Progenitor cell of endocrine pancreas (in vitro differentiated cells): ENCODE measurements around the gene MRTFA. TPM values are rescaled to one million over a fixed set of nuclear protein-coding genes. Genes with fewer than 3 reads are reported as not detected.
A peak's percentile ranks its signal among the peaks of the same experiment; 100 is the strongest.

ENCODE experiments used
- DNase-seq: peaks from one replicate; pipeline ENCODE4 v3.0.0; 2021; ENCODE audit warnings: low spot score; ENCODE audit not compliant: unreplicated experiment
- H3K27ac Mint-ChIP-seq: 2 replicates; pipeline ENCODE4 v1.8.0; 2021; ENCODE audit warnings: mild to moderate bottlenecking, moderate library complexity, mixed read lengths
- H3K27me3 Mint-ChIP-seq: 2 replicates; pipeline ENCODE4 v1.8.0; 2021; ENCODE audit warnings: mixed read lengths
- H3K36me3 Mint-ChIP-seq: 2 replicates; pipeline ENCODE4 v1.8.0; 2022; ENCODE audit warnings: mixed read lengths; ENCODE audit not compliant: insufficient read depth
- H3K4me1 Mint-ChIP-seq: 2 replicates; pipeline ENCODE4 v1.8.0; 2021; ENCODE audit warnings: low read depth, mixed read lengths
- H3K4me3 Mint-ChIP-seq: 2 replicates; pipeline ENCODE4 v1.8.0; 2021; ENCODE audit warnings: low read depth, mild to moderate bottlenecking, moderate library complexity, mixed read lengths
- H3K9me3 Mint-ChIP-seq: 2 replicates; pipeline ENCODE4 v1.8.0; 2021; ENCODE audit warnings: low read depth, mixed read lengths
- CTCF ChIP-seq: fragments of 200-600 bp; sonication (generic); IDR thresholded peaks from one replicate; pipeline ENCODE4 v1.5.0; 2021; ENCODE audit warnings: antibody characterized with exemption, mild to moderate bottlenecking; ENCODE audit not compliant: unreplicated experiment
- total RNA-seq: library from RNA; stranded (reverse); gene quantifications from 2 replicates; pipeline ENCODE4 v1.2.1, GENCODE V29; 2021

MRTFA gene
- total RNA-seq, 1 donor from 2014 or later: 61.9 TPM

GRCh38 chr22:40432157-40432556 lies 204.4 kb downstream of the MRTFA start:
- no peaks in the 10 kb centered on the region for H3K9me3 Mint-ChIP-seq
- H3K27ac Mint-ChIP-seq: no peak overlapping the region
- no peak for DNase-seq
- no peak overlapping the region for H3K4me3 Mint-ChIP-seq
- no peak for TF ChIP-seq CTCF
- peaks cover 5% of the 10 kb centered on the region for H3K4me1 Mint-ChIP-seq
- no peaks in the 10 kb centered on the region for H3K27me3 Mint-ChIP-seq
- H3K36me3 Mint-ChIP-seq: peaks cover 9% of the 10 kb centered on the region

GRCh38 chr22:40430991-40431390 lies 205.5 kb downstream of the MRTFA start:
- no peak for TF ChIP-seq CTCF
- H3K27ac Mint-ChIP-seq: no peak overlapping the region
- no peak for DNase-seq
- H3K36me3 Mint-ChIP-seq: peaks cover 9% of the 10 kb centered on the region
- H3K27me3 Mint-ChIP-seq: no peaks in the 10 kb centered on the region
- no peak overlapping the region for H3K4me3 Mint-ChIP-seq
- no peaks in the 10 kb centered on the region for H3K9me3 Mint-ChIP-seq
- H3K4me1 Mint-ChIP-seq: no peaks in the 10 kb centered on the region

GRCh38 chr22:40429481-40429880 lies 207.0 kb downstream of the MRTFA start:
- Mint-ChIP-seq H3K27me3 (no peaks in the 10 kb centered on the region), H3K36me3 (peaks cover 9% of the 10 kb centered on the region), H3K4me3 (no peak overlapping the region), H3K9me3 (no peaks in the 10 kb centered on the region), H3K27ac (no peak overlapping the region), H3K4me1 (no peaks in the 10 kb centered on the region)
- DNase-seq: no peak
- TF ChIP-seq CTCF: no peak

GRCh38 chr22:40428796-40429195 lies 207.7 kb downstream of the MRTFA start:
- H3K27me3 Mint-ChIP-seq: no peaks in the 10 kb centered on the region
- peak overlapping the region; percentile 53 for H3K27ac Mint-ChIP-seq
- H3K36me3 Mint-ChIP-seq: peaks cover 9% of the 10 kb centered on the region

GRCh38 chr22:40426594-40427333 lies 209.8 kb downstream of the MRTFA start:
- Mint-ChIP-seq H3K4me3 (no peak overlapping the region), H3K9me3 (no peaks in the 10 kb centered on the region), H3K27ac (peak overlapping the region; percentile 64), H3K36me3 (peaks cover 17% of the 10 kb centered on the region), H3K4me1 (no peaks in the 10 kb centered on the region), H3K27me3 (no peaks in the 10 kb centered on the region)
- no peak for TF ChIP-seq CTCF
- DNase-seq: no peak

More at GRCh38 chr22:40428796-40429195, 207.7 kb downstream of the MRTFA start:
- DNase-seq: no peak
- Mint-ChIP-seq H3K4me3 (no peak overlapping the region), H3K9me3 (no peaks in the 10 kb centered on the region), H3K4me1 (no peaks in the 10 kb centered on the region)
- TF ChIP-seq CTCF: no peak
